Brain microvascular endothelial cell (primary cell): ENCODE data around the gene TUBB4B.
"Not testable (repeated sequence)": the region's sequence is repeated elsewhere in the genome, so short reads cannot be mapped to it uniquely, and the experiment has no call there.

Experiments
- DNase-seq: peaks from one replicate; pipeline ENCODE4 v3.0.0-alpha.2; 2020
- H3K27ac ChIP-seq: fragments of 250-450 bp; sonication (Bioruptor Pico); 2 replicates; pipeline ENCODE4 v1.5.1; 2020; ENCODE audit warnings: mild to moderate bottlenecking, moderate library complexity
- H3K27me3 ChIP-seq: fragments of 250-450 bp; sonication (Bioruptor Pico); replicated peaks from 2 replicates; pipeline ENCODE4 v1.5.1; 2020; ENCODE audit warnings: mild to moderate bottlenecking
- H3K36me3 ChIP-seq: fragments of 250-450 bp; sonication (Bioruptor Pico); replicated peaks from 2 replicates; pipeline ENCODE4 v1.5.1; 2020; ENCODE audit warnings: mild to moderate bottlenecking
- H3K4me3 ChIP-seq: 2 replicates; pipeline ENCODE4 v1.5.1; 2011; ENCODE audit warnings: low read depth, mild to moderate bottlenecking, control low read depth, low read length, moderate library complexity
- CTCF ChIP-seq: IDR thresholded peaks from 2 replicates; pipeline ENCODE4 v1.5.1; 2011; ENCODE audit warnings: low read depth, mild to moderate bottlenecking, moderate library complexity, low read length, control low read depth, inconsistent platforms; ENCODE audit errors: missing control alignments
- in situ Hi-C: cut with HindIII; loops from 2 replicates; pipeline ENCODE4 v1.10.0; 2017; ENCODE audit warnings: low sequenced_read_pairs, low pct_ligation_motif_present

Gene TUBB4B

GRCh38 chr9:137240318-137240840 is 708 bp upstream of the TUBB4B start:
- Histone ChIP-seq H3K36me3 (peaks cover 25% of the 10 kb centered on the region), H3K27me3 (no peaks in the 10 kb centered on the region), H3K4me3 (peak overlapping the region; percentile 71), H3K27ac (peak overlapping the region; percentile 78)
- DNase-seq: peak; percentile 40
- TF ChIP-seq CTCF: no peak
- in situ Hi-C loops: no loop called here

GRCh38 chr9:137241490-137242268 is 592 bp downstream of the TUBB4B start:
- Histone ChIP-seq H3K27ac (peak overlapping the region; percentile 75), H3K4me3 (peak overlapping the region; percentile 86), H3K27me3 (no peaks in the 10 kb centered on the region), H3K36me3 (peaks cover 25% of the 10 kb centered on the region)
- no peak for DNase-seq
- TF ChIP-seq CTCF: no peak
- in situ Hi-C loops: no loop called here

- no peak for DNase-seq
- in situ Hi-C loops: no loop called here
- no peaks in the 10 kb centered on the region for H3K27me3 ChIP-seq
- H3K27ac ChIP-seq: peak overlapping the region; percentile 55
- H3K36me3 ChIP-seq: peaks cover 25% of the 10 kb centered on the region
- TF ChIP-seq CTCF: no peak
- peak overlapping the region; percentile 86 for H3K4me3 ChIP-seq
These were observed 1.4 kb downstream of the TUBB4B start for GRCh38 chr9:137242269-137243203.

GRCh38 chr9:137243266-137243625 is 2.2 kb downstream of the TUBB4B start:
- DNase-seq, in situ Hi-C loops, H3K27ac ChIP-seq, H3K27me3 ChIP-seq, H3K4me3 ChIP-seq: not testable (repeated sequence)
- peaks cover 25% of the 10 kb centered on the region for H3K36me3 ChIP-seq

GRCh38 chr9:137243626-137244485 is 2.8 kb downstream of the TUBB4B start:
- Histone ChIP-seq H3K4me3 (no peak overlapping the region), H3K27ac (no peak overlapping the region), H3K27me3 (no peaks in the 10 kb centered on the region), H3K36me3 (peaks cover 25% of the 10 kb centered on the region)
- no peak for TF ChIP-seq CTCF
- in situ Hi-C loops: no loop called here
- DNase-seq: no peak
